DOHH2 (cell line): ENCODE data around the gene NFIB.

Experiments
- H3F3A ChIP-seq: fragments of 200-600 bp; sonication (generic), shearing (Covaris generic); 2 replicates; pipeline ENCODE4 v1.6.0; 2016; ENCODE audit warnings: antibody characterized with exemption, mild to moderate bottlenecking; ENCODE audit not compliant: control insufficient read depth, insufficient read depth
- H3K27ac ChIP-seq: fragments of 200-600 bp; sonication (generic); 2 replicates; pipeline ENCODE4 v1.5.1; 2014; ENCODE audit warnings: low read depth, mild to moderate bottlenecking, low read length, moderate library complexity
- H3K27me3 ChIP-seq: fragments of 200-600 bp; sonication (generic); 2 replicates; pipeline ENCODE4 v1.6.1; 2014; ENCODE audit warnings: mild to moderate bottlenecking, low read length, mixed read lengths; ENCODE audit not compliant: control insufficient read depth
- H3K36me3 ChIP-seq: fragments of 200-600 bp; sonication (generic); 2 replicates; pipeline ENCODE4 v1.6.1; 2014; ENCODE audit warnings: mild to moderate bottlenecking, low read length, moderate library complexity, mixed read lengths; ENCODE audit not compliant: control insufficient read depth
- H3K4me1 ChIP-seq: fragments of 200-600 bp; sonication (generic); 2 replicates; pipeline ENCODE4 v1.6.1; 2014; ENCODE audit warnings: mild to moderate bottlenecking, low read length, mixed read lengths; ENCODE audit not compliant: control insufficient read depth
- H3K4me2 ChIP-seq: fragments of 200-600 bp; sonication (generic); 2 replicates; pipeline ENCODE4 v1.6.0; 2014; ENCODE audit warnings: mild to moderate bottlenecking, low read length, moderate library complexity
- H3K4me3 ChIP-seq: fragments of 200-600 bp; sonication (generic); 2 replicates; pipeline ENCODE4 v1.5.1; 2014; ENCODE audit warnings: mild to moderate bottlenecking, low read length, mixed read lengths
- H3K79me2 ChIP-seq: fragments of 200-600 bp; sonication (generic); 2 replicates; pipeline ENCODE4 v1.6.1; 2014; ENCODE audit warnings: mild to moderate bottlenecking, low read length, mixed read lengths; ENCODE audit not compliant: control insufficient read depth
- H3K9me2 ChIP-seq: fragments of 200-600 bp; sonication (generic); replicated peaks from 2 replicates; pipeline ENCODE4 v1.6.1; 2014; ENCODE audit warnings: mild to moderate bottlenecking, low read length, mixed read lengths; ENCODE audit not compliant: control insufficient read depth
- H3K9me3 ChIP-seq: fragments of 200-600 bp; sonication (generic); 2 replicates; pipeline ENCODE4 v1.6.1; 2014; ENCODE audit warnings: antibody characterized with exemption, low read length, mixed read lengths; ENCODE audit not compliant: control insufficient read depth, insufficient read depth
- H4K20me1 ChIP-seq: fragments of 200-600 bp; sonication (generic); 2 replicates; pipeline ENCODE4 v1.6.0; 2014; ENCODE audit warnings: low read depth, mild to moderate bottlenecking, antibody characterized with exemption, low read length, moderate library complexity; ENCODE audit not compliant: control insufficient read depth, insufficient read depth
- EZH2phosphoT487 ChIP-seq: fragments of 200-600 bp; sonication (generic); IDR thresholded peaks from 2 replicates; pipeline ENCODE4 v1.6.1; 2017; ENCODE audit warnings: borderline replicate concordance, mild to moderate bottlenecking, antibody characterized with exemption, low read length, moderate library complexity, mixed read lengths
- TF ChIP-seq, protein P1 (sequence below): fragments of 200-600 bp; sonication (generic); IDR thresholded peaks from one replicate; pipeline ENCODE4 v1.5.1; 2014; ENCODE audit warnings: antibody characterized with exemption, mild to moderate bottlenecking, low read depth, low read length; ENCODE audit not compliant: poor library complexity, severe bottlenecking

Gene NFIB

DNA sequence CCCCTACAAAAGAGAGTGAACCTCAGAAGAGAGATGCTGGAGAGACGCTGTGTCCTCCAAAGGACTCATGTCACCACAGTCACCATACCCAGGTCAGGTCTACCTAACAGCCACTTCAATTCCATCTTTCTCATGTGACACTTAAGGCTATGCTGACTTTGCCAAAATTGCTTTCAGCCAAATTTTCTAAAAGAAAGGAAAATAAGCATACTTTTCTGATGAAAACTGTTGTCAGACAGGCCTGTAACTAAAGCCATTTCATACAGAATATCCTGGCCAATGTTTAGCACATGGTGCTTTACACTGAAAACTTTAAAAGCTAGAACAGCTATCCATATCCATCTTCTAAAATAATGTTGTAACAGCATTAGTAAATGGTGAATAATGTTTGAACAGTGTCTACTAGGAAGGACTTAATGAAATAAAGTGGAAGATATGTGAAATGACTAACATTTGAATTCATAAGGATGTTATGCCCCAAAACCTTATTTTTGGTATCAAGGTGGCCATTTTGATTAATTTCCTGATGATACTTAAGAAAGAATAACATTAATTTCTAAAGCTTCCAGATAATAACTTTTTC lies 97.2 kb downstream of the NFIB start:
- H3K27me3 ChIP-seq, result no peaks in the 10 kb centered on the region
- H4K20me1 ChIP-seq, result no peaks in the 10 kb centered on the region
- no peaks in the 10 kb centered on the region for H3K9me3 ChIP-seq
- no peaks in the 10 kb centered on the region for H3F3A ChIP-seq
- H3K36me3 ChIP-seq, result no peaks in the 10 kb centered on the region
- H3K4me3 ChIP-seq, result no peak overlapping the region
- no peaks in the 10 kb centered on the region for H3K4me1 ChIP-seq
- no peaks in the 10 kb centered on the region for H3K9me2 ChIP-seq
- H3K27ac ChIP-seq, result no peak overlapping the region
- H3K79me2 ChIP-seq, result no peaks in the 10 kb centered on the region
- no peak overlapping the region for H3K4me2 ChIP-seq
- TF ChIP-seq, protein P1, sequence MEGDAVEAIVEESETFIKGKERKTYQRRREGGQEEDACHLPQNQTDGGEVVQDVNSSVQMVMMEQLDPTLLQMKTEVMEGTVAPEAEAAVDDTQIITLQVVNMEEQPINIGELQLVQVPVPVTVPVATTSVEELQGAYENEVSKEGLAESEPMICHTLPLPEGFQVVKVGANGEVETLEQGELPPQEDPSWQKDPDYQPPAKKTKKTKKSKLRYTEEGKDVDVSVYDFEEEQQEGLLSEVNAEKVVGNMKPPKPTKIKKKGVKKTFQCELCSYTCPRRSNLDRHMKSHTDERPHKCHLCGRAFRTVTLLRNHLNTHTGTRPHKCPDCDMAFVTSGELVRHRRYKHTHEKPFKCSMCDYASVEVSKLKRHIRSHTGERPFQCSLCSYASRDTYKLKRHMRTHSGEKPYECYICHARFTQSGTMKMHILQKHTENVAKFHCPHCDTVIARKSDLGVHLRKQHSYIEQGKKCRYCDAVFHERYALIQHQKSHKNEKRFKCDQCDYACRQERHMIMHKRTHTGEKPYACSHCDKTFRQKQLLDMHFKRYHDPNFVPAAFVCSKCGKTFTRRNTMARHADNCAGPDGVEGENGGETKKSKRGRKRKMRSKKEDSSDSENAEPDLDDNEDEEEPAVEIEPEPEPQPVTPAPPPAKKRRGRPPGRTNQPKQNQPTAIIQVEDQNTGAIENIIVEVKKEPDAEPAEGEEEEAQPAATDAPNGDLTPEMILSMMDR, result no peak
- no peak for TF ChIP-seq EZH2phosphoT487

DNA sequence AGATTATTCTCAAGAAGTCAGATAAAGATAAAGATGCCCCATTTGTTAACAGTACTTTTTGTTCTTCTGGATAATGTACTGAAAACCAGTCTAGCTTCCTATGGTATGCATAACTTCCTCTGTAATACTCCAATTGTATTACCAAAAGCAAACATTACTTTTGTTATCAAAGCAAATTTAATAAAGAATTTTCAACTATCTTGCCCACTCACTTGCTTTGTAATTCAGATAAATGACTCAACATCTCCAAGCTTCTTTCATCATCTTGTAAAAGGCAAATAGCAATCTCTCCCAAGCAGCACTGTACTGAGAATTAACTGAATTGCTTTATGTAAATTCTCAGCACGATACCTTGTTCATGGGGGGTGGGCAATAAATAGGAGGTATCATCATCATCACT lies 98.3 kb downstream of the NFIB start:
- Histone ChIP-seq H3K27me3 (no peaks in the 10 kb centered on the region), H3K4me1 (no peaks in the 10 kb centered on the region), H4K20me1 (no peaks in the 10 kb centered on the region), H3K9me2 (no peaks in the 10 kb centered on the region), H3K4me3 (no peak overlapping the region), H3F3A (no peaks in the 10 kb centered on the region), H3K79me2 (no peaks in the 10 kb centered on the region), H3K36me3 (no peaks in the 10 kb centered on the region), H3K9me3 (no peaks in the 10 kb centered on the region), H3K27ac (no peak overlapping the region), H3K4me2 (no peak overlapping the region)
- TF ChIP-seq, protein P1, result no peak
- no peak for TF ChIP-seq EZH2phosphoT487

DNA sequence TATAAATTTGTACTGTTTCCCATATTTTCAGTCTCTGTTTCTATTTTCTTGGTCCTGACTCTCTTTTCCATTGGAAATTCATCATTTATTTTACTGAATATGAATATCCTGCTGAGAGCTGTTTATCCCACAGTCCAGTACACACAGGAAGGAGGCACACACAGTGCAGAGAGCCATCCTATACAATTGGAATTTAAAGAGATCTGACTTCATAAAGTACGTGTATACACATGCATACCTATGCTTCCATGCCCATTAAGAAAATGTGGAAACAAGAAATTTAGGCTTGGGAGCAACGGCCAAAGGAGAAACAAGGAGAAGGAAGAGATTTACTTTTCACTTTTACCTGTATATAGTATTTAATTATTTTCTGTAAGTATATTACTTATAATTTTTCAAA lies 99.2 kb downstream of the NFIB start:
- Histone ChIP-seq H3K36me3 (no peaks in the 10 kb centered on the region), H4K20me1 (no peaks in the 10 kb centered on the region), H3K9me3 (no peaks in the 10 kb centered on the region), H3K4me2 (no peak overlapping the region), H3K9me2 (no peaks in the 10 kb centered on the region), H3K27ac (no peak overlapping the region), H3F3A (no peaks in the 10 kb centered on the region), H3K27me3 (no peaks in the 10 kb centered on the region), H3K79me2 (no peaks in the 10 kb centered on the region), H3K4me1 (no peaks in the 10 kb centered on the region), H3K4me3 (no peak overlapping the region)
- TF ChIP-seq, protein P1, result no peak
- no peak for TF ChIP-seq EZH2phosphoT487
